Gastrocnemius medialis (tissue), 4 donors: ENCODE data around the gene TSC22D2. TPM values are rescaled to one million over a fixed set of nuclear protein-coding genes. Genes with fewer than 3 reads are reported as not detected.
A peak's percentile ranks its signal among the peaks of the same experiment; 100 is the strongest.

Experiments
- ATAC-seq, 2 donors: fragments of 150-250 bp; one replicate each; pipeline ENCODE4 v1.9.1; 2016
- DNase-seq, 2 donors: peaks; one replicate each; pipeline ENCODE4 v3.0.0-alpha.2; 2019
- H3K27ac ChIP-seq, 4 donors: fragments of 200-600 bp; sonication (generic); 1 replicate in 1 of 4; 2 replicates in 3 of 4; pipeline ENCODE4 v1.5.1; 2016 to 2018; ENCODE audit warnings: mild to moderate bottlenecking in 2 of 4, moderate library complexity in 1 of 4
- H3K27me3 ChIP-seq, 3 donors: fragments of 200-600 bp; sonication (generic) in 2 of 3; 1 replicate in 1 of 3; 2 replicates in 2 of 3; pipeline versions ENCODE4 v1.5.1 to v1.6.0; 2016 to 2019; ENCODE audit warnings: mild to moderate bottlenecking in 1 of 3, moderate library complexity in 1 of 3
- H3K36me3 ChIP-seq, 2 donors: fragments of 200-600 bp; sonication (generic) in 1 of 2; one replicate each; pipeline ENCODE4 v1.5.1; 2017 to 2018
- H3K4me1 ChIP-seq, 2 donors: fragments of 200-600 bp; sonication (generic) in 1 of 2; one replicate each; pipeline ENCODE4 v1.5.1; 2016 to 2017; ENCODE audit warnings: mild to moderate bottlenecking in 2 of 2
- H3K4me3 ChIP-seq, 4 donors: fragments of 200-600 bp; sonication (generic) in 3 of 4; 1 replicate in 1 of 4; 2 replicates in 3 of 4; pipeline ENCODE4 v1.5.1; 2016 to 2019; ENCODE audit warnings: mild to moderate bottlenecking in 2 of 4
- H3K9me3 ChIP-seq, 3 donors: fragments of 200-600 bp; sonication (generic) in 2 of 3; 1 replicate in 1 of 3; 2 replicates in 2 of 3; pipeline ENCODE4 v1.5.1; 2016 to 2019
- POLR2A ChIP-seq, 2 donors: fragments of 450-650 bp; IDR thresholded peaks; one replicate each; pipeline ENCODE4 v1.6.1; 2017; ENCODE audit warnings: antibody characterized with exemption in 2 of 2, mild to moderate bottlenecking in 2 of 2, moderate library complexity in 2 of 2
- in situ Hi-C, 4 donors: fragments of 200-750 bp; cut with MboI; loops; one replicate each; pipeline versions ENCODE4 v1.15.0 to v1.8.0; 2017; ENCODE audit warnings: low sequenced_read_pairs in 4 of 4
- intact Hi-C: fragments of 100-400 bp; cut with DNase I; formaldehyde crosslinking; loops from one replicate; pipeline ENCODE4 v1.15.1; 2023; ENCODE audit warnings: low total_unique reads
- total RNA-seq, 4 donors: library from RNA; depleted of rRNA; stranded (reverse); fragments of >200 nt; gene quantifications; one replicate each; pipeline versions ENCODE4 v1.1.0 to v1.2.3, GENCODE V29; 2016
- TF ChIP-seq, protein P1 (sequence below), 5 experiments: fragments of 450-650 bp in 3 of 5; fragments of 200-600 bp in 2 of 5; sonication (generic) in 2 of 5; IDR thresholded peaks in 4 of 5; conservative IDR thresholded peaks in 1 of 5; 1 replicate in 4 of 5; 2 replicates in 1 of 5; pipeline ENCODE4 v1.5.1; 2016 to 2019; ENCODE audit warnings: antibody characterized with exemption in 5 of 5, mild to moderate bottlenecking in 3 of 5, moderate library complexity in 3 of 5

The TSC22D2 gene
- total RNA-seq, 4 donors from 2014 or later = 12.9 to 16.1 (median 14.0) TPM

GRCh38 chr3:150373234-150373875 is 34.7 kb upstream of the TSC22D2 start:
- intact Hi-C loops = no loop called here
- Histone ChIP-seq H3K4me1 (peaks cover 5 to 24% of the 10 kb centered on the region in 2 donors), H3K27me3 (no peaks in the 10 kb centered on the region), H3K27ac (no peak overlapping the region), H3K4me3 (no peak overlapping the region), H3K9me3 (peaks cover 0 to 3% (median 0%) of the 10 kb centered on the region in 3 donors), H3K36me3 (no peaks in the 10 kb centered on the region)
- TF ChIP-seq, protein P1, sequence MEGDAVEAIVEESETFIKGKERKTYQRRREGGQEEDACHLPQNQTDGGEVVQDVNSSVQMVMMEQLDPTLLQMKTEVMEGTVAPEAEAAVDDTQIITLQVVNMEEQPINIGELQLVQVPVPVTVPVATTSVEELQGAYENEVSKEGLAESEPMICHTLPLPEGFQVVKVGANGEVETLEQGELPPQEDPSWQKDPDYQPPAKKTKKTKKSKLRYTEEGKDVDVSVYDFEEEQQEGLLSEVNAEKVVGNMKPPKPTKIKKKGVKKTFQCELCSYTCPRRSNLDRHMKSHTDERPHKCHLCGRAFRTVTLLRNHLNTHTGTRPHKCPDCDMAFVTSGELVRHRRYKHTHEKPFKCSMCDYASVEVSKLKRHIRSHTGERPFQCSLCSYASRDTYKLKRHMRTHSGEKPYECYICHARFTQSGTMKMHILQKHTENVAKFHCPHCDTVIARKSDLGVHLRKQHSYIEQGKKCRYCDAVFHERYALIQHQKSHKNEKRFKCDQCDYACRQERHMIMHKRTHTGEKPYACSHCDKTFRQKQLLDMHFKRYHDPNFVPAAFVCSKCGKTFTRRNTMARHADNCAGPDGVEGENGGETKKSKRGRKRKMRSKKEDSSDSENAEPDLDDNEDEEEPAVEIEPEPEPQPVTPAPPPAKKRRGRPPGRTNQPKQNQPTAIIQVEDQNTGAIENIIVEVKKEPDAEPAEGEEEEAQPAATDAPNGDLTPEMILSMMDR (IDR thresholded peaks at IDR 0.05 in 4 of 5, conservative IDR thresholded peaks at IDR 0.05 in 1 of 5) = no peak
- no peak for TF ChIP-seq POLR2A (IDR thresholded peaks at IDR 0.05)
- no peak for ATAC-seq
- no peak for DNase-seq
- in situ Hi-C loops = no loop called here

DNA sequence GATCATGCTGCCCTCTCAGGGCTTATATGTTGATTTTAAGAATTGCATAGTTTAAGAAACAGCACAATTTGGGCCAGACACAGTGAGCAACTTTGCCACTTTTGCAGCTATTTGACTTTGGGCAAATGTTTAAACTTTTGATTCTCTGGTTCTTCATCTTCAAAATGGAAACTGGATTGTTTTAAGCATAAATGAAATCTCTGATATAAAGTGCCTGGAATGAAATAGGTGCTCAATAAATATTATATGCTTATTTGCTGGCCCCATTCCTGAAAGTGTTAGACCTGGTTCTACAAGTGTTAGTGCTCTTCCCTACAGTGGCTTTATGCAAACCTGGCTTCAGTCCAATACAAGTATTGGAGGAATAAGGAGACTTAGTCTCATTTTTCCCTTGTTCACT is 33.1 kb upstream of the TSC22D2 start:
- Histone ChIP-seq H3K4me3 (no peak overlapping the region), H3K9me3 (peaks cover 0 to 3% (median 0%) of the 10 kb centered on the region in 3 donors), H3K27me3 (no peaks in the 10 kb centered on the region), H3K36me3 (no peaks in the 10 kb centered on the region), H3K4me1 (peaks cover 5 to 24% of the 10 kb centered on the region in 2 donors), H3K27ac (no peak overlapping the region)
- intact Hi-C loops = no loop called here
- no peak for DNase-seq
- in situ Hi-C loops = no loop called here
- TF ChIP-seq, protein P1 (IDR thresholded peaks at IDR 0.05 in 4 of 5, conservative IDR thresholded peaks at IDR 0.05 in 1 of 5) = no peak
- no peak for TF ChIP-seq POLR2A (IDR thresholded peaks at IDR 0.05)
- ATAC-seq = no peak

- peaks cover 0 to 3% (median 0%) of the 10 kb centered on the region in 3 donors for H3K9me3 ChIP-seq
- peaks cover 5 to 21% of the 10 kb centered on the region in 2 donors for H3K4me1 ChIP-seq
- H3K36me3 ChIP-seq = no peaks in the 10 kb centered on the region
- TF ChIP-seq POLR2A (IDR thresholded peaks at IDR 0.05) = no peak
- TF ChIP-seq, protein P1 (IDR thresholded peaks at IDR 0.05 in 4 of 5, conservative IDR thresholded peaks at IDR 0.05 in 1 of 5) = no peak
- in situ Hi-C loops (no loop called here), intact Hi-C loops (no loop called here)
- H3K27ac ChIP-seq = no peak overlapping the region
- H3K27me3 ChIP-seq = no peaks in the 10 kb centered on the region
- DNase-seq (no peak), ATAC-seq (peak in 1 of 2 donors; percentile 23)
- no peak overlapping the region for H3K4me3 ChIP-seq
Measured at GRCh38 chr3:150376001-150376848, 31.9 kb upstream of the TSC22D2 start.

GRCh38 chr3:150377601-150378300 is 30.3 kb upstream of the TSC22D2 start:
- H3K27me3 ChIP-seq = no peaks in the 10 kb centered on the region
- no peaks in the 10 kb centered on the region for H3K36me3 ChIP-seq
- peaks cover 5 to 10% of the 10 kb centered on the region in 2 donors for H3K4me1 ChIP-seq
- no peak overlapping the region for H3K4me3 ChIP-seq
- ATAC-seq (no peak), DNase-seq (no peak)
- intact Hi-C loops (no loop called here), in situ Hi-C loops (no loop called here)
- H3K9me3 ChIP-seq = peaks cover 0 to 3% (median 0%) of the 10 kb centered on the region in 3 donors
- H3K27ac ChIP-seq = no peak overlapping the region
- no peak for TF ChIP-seq POLR2A (IDR thresholded peaks at IDR 0.05)
- TF ChIP-seq, protein P1 (IDR thresholded peaks at IDR 0.05 in 4 of 5, conservative IDR thresholded peaks at IDR 0.05 in 1 of 5) = no peak
